GM12878 (cell line): ENCODE data around the gene SBNO2. TPM values are rescaled to one million over a fixed set of nuclear protein-coding genes. Genes with fewer than 3 reads are reported as not detected.

Source experiments
- ATAC-seq: fragments of 200-7000 bp; cut with Tn5 transposase; 3 replicates; pipeline ENCODE4 v1.9.1; 2020; ENCODE audit warnings: mild to moderate bottlenecking, moderate library complexity
- BruUV-seq: library from RNA; stranded (reverse); fragments of 400-500 nt; replicated peaks from 2 replicates; lab custom pipeline; 2021; lab: Mats Ljungman, UMichigan
- CTCF ChIA-PET: fragments of 300-600 bp; sonication (Branson Sonifier 250); formaldehyde crosslinking; extraction: SDS; loops from one replicate; lab custom pipeline; 2021; ENCODE audit warnings: inconsistent platforms; lab: Yijun Ruan, JAX
- POLR2A ChIA-PET: fragments of 350-600 bp; formaldehyde crosslinking; extraction: SDS; loops from one replicate; lab custom pipeline; 2021; ENCODE audit warnings: inconsistent platforms; lab: Charles Lee
- RAD21 ChIA-PET: fragments of 300-600 bp; sonication (Branson Sonifier 250); formaldehyde crosslinking; loops from one replicate; lab custom pipeline; 2023; ENCODE audit warnings: antibody characterized with exemption; ENCODE audit not compliant: unreplicated experiment; lab: Charles Lee
- SMC1A ChIA-PET: fragments of 300-600 bp; sonication (Branson Sonifier 250); formaldehyde crosslinking; loops from one replicate; lab custom pipeline; 2023; ENCODE audit not compliant: unreplicated experiment, uncharacterized antibody; lab: Charles Lee
- DNase-seq: peaks from one replicate; pipeline ENCODE4 v3.0.0-alpha.2; 2011; ENCODE audit warnings: low read depth, low spot score
- FAIRE-seq: peaks from 3 replicates; lab custom pipeline; 2011; peaks lifted over from hg19 to GRCh38; lab: Jason Lieb, UNC
- H2AFZ ChIP-seq: 2 replicates; pipeline ENCODE4 v1.6.0; 2011; ENCODE audit warnings: low read depth, low read length, control low read depth; ENCODE audit not compliant: control insufficient read depth
- H3K27ac ChIP-seq: 2 replicates; pipeline ENCODE4 v1.5.1; 2011; ENCODE audit warnings: control low read depth; ENCODE audit not compliant: control insufficient read depth, insufficient read depth
- H3K27me3 ChIP-seq, 2 experiments: replicated peaks in 1 of 2; 2 replicates each; pipeline versions ENCODE4 v1.6.0 to v1.6.1; 2011; ENCODE audit warnings: low read length in 1 of 2; ENCODE audit not compliant: control insufficient read depth in 2 of 2, insufficient read depth in 2 of 2
- H3K36me3 ChIP-seq, 2 experiments: 2 replicates each; pipeline ENCODE4 v1.5.1; 2011; ENCODE audit warnings: low read length in 1 of 2; ENCODE audit not compliant: control insufficient read depth in 2 of 2, insufficient read depth in 2 of 2
- H3K4me1 ChIP-seq: 2 replicates; pipeline ENCODE4 v1.6.1; 2011; ENCODE audit warnings: mild to moderate bottlenecking, low read length, moderate library complexity, mixed read lengths; ENCODE audit not compliant: control insufficient read depth, insufficient read depth
- H3K4me2 ChIP-seq: 2 replicates; pipeline ENCODE4 v1.6.0; 2011; ENCODE audit warnings: control low read depth; ENCODE audit not compliant: control insufficient read depth, insufficient read depth
- H3K4me3 ChIP-seq: fragments of 200-600 bp; sonication (generic); 2 replicates; pipeline ENCODE4 v1.5.1; 2016
- H3K79me2 ChIP-seq: 2 replicates; pipeline ENCODE4 v1.6.0; 2011; ENCODE audit warnings: low read length; ENCODE audit not compliant: control insufficient read depth, insufficient read depth
- H3K9ac ChIP-seq: 2 replicates; pipeline ENCODE4 v1.8.0; 2011; ENCODE audit warnings: low read length, control low read depth, mixed read lengths; ENCODE audit not compliant: control insufficient read depth, insufficient read depth
- H3K9me3 ChIP-seq: replicated peaks from 3 replicates; pipeline ENCODE4 v1.5.1; 2011; ENCODE audit warnings: mild to moderate bottlenecking, low read length; ENCODE audit not compliant: control insufficient read depth, insufficient read depth
- H4K20me1 ChIP-seq: 2 replicates; pipeline ENCODE4 v1.6.0; 2011; ENCODE audit not compliant: control insufficient read depth, insufficient read depth
- CBX5 ChIP-seq: sonication (generic); IDR thresholded peaks from 2 replicates; pipeline ENCODE4 v1.6.1; 2016; ENCODE audit warnings: low read depth, moderate library complexity, mild to moderate bottlenecking, inconsistent platforms
- CHD1 ChIP-seq: IDR thresholded peaks from 2 replicates; pipeline ENCODE4 v1.6.1; 2012; ENCODE audit warnings: low read depth, low read length, improper control_type of control experiment
- KAT2A ChIP-seq: conservative IDR thresholded peaks from 2 replicates; pipeline ENCODE4 v1.6.1; 2011; ENCODE audit warnings: low read depth, low read length; ENCODE audit not compliant: control insufficient read depth
- MTA2 ChIP-seq: fragments of 450-650 bp; IDR thresholded peaks from 2 replicates; pipeline ENCODE4 v1.6.1; 2016; ENCODE audit warnings: low read depth, mild to moderate bottlenecking, moderate library complexity
- POLR2A ChIP-seq: IDR thresholded peaks from 2 replicates; pipeline ENCODE4 v1.6.1; 2011; ENCODE audit warnings: low read depth, mild to moderate bottlenecking, low read length
- RBBP5 ChIP-seq: fragments of 200-600 bp; sonication (generic); conservative IDR thresholded peaks from 2 replicates; pipeline ENCODE4 v1.6.1; 2016
- TBL1XR1 ChIP-seq: IDR thresholded peaks from 2 replicates; pipeline ENCODE4 v1.6.1; 2012; ENCODE audit warnings: low read depth, low read length, improper control_type of control experiment
- ZNF274 ChIP-seq: IDR thresholded peaks from one replicate; pipeline ENCODE4 v1.8.0; 2011; ENCODE audit not compliant: insufficient read length, insufficient read depth
- ZNF384 ChIP-seq: IDR thresholded peaks from 2 replicates; pipeline ENCODE4 v1.6.1; 2012; ENCODE audit warnings: low read depth, mild to moderate bottlenecking, low read length, improper control_type of control experiment, borderline replicate concordance
- WGBS: methylation state at CpG from one replicate; pipeline ENCODE4 v1.1.6; 2016; ENCODE audit warnings: low lambda C conversion rate; ENCODE audit not compliant: insufficient replicate concordance, insufficient coverage; ENCODE audit errors: missing lambda C conversion rate; 5-methylcytosine and 5-hydroxymethylcytosine counted together
- in situ Hi-C: fragments of 300-500 bp; cut with MboI; formaldehyde crosslinking; loops from 9 replicates; pipeline ENCODE4 v1.14.3; 2018; ENCODE audit warnings: mixed read lengths
- intact Hi-C: fragments of 100-400 bp; cut with micrococcal nuclease; formaldehyde crosslinking; loops from one replicate; pipeline ENCODE4 v1.14.2; 2022; ENCODE audit not compliant: unreplicated experiment
- polyA plus RNA-seq, 11 experiments: library from polyadenylated mRNA; depleted of rRNA in 4 of 11; unstranded in 6 of 11; stranded (reverse) in 5 of 11; fragments of >200 nt; fragmentation: Nextera tagmentation in 4 of 11; fragmentation: Illumina TruSeq in 1 of 11; extraction: Ambion mirVana in 4 of 11; extraction: Trizol in 1 of 11; gene quantifications; 1 replicate in 1 of 11; 2 replicates in 10 of 11; pipeline versions ENCODE4 v1.2.1 to v1.2.3, GENCODE V29; 2011 to 2016; ENCODE audit warnings: inconsistent platforms in 2 of 11, missing spikeins in 2 of 11, low read depth in 1 of 11
- total RNA-seq, 4 experiments: library from RNA; depleted of rRNA in 3 of 4; stranded (reverse); fragments of >200 nt in 3 of 4; fragmentation: Illumina TruSeq in 1 of 4; extraction: Trizol in 1 of 4; gene quantifications; 2 replicates each; pipeline versions ENCODE4 v1.2.1 to v1.2.3, GENCODE V29; 2013 to 2021
- TF ChIP-seq, protein P1 (sequence below): fragments of 450-650 bp; IDR thresholded peaks from 2 replicates; pipeline ENCODE4 v1.6.1; 2016; ENCODE audit warnings: mild to moderate bottlenecking
- TF ChIP-seq, protein P2 (sequence below): IDR thresholded peaks from 2 replicates; pipeline ENCODE4 v1.6.1; 2012; ENCODE audit warnings: low read length, inconsistent platforms
- TF ChIP-seq, protein P3 (sequence below): fragments of 450-650 bp; IDR thresholded peaks from 2 replicates; pipeline ENCODE4 v1.6.1; 2017; ENCODE audit warnings: low read depth, mild to moderate bottlenecking, moderate library complexity

Gene SBNO2
- total and polyA plus RNA-seq, 10 of the 15 experiments (the other 5 are each of a cell fraction or from before 2014, with no cell fraction given) = 0.08 to 44.6 (median 5.4) TPM

DNA sequence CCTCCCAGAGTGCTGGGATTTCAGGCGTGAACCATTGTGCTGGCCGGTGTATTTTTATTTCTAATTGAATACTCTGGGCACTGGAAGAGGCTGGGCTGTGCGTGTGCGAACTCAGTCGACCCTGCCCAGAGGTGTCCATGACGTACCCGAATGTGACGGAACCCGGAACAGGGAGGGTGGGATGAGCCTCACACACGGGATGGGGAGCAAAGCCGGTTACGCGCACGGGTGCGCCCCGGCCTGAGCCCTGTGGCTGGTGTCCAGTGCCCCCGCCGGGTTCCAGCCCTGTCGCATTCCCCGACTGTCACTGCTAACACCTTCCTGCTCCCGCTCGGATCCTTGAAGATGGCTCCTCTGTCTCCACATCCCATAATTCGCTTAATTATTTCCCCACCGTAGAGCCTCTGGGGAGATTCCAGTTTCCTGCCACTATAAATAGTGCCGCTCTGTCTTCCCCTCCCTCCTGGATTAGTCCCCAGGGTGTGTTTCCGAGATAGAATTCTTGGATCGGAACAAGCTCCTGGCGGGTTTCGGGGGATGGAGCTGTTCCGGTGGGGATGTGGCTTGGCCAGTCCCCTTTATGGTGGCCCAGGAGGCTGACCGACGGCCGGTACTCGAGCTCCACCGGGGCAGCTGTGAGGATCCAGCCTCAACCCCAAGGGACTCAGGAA, 22.0 kb downstream of the SBNO2 start:
- intact Hi-C loops = no loop called here
- SMC1A ChIA-PET = no interaction called here
- 97% methylated on average over 35 of the region's 35 CpGs for WGBS
- no peak overlapping the region for H3K27ac ChIP-seq
- H3K9ac ChIP-seq = no peak overlapping the region
- in situ Hi-C loops = no loop called here
- no peaks in the 10 kb centered on the region for H3K27me3 ChIP-seq
- no peak for TF ChIP-seq MTA2
- no peak for TF ChIP-seq CBX5
- TF ChIP-seq RBBP5 = no peak
- TF ChIP-seq ZNF384 = no peak
- TF ChIP-seq, protein P1, sequence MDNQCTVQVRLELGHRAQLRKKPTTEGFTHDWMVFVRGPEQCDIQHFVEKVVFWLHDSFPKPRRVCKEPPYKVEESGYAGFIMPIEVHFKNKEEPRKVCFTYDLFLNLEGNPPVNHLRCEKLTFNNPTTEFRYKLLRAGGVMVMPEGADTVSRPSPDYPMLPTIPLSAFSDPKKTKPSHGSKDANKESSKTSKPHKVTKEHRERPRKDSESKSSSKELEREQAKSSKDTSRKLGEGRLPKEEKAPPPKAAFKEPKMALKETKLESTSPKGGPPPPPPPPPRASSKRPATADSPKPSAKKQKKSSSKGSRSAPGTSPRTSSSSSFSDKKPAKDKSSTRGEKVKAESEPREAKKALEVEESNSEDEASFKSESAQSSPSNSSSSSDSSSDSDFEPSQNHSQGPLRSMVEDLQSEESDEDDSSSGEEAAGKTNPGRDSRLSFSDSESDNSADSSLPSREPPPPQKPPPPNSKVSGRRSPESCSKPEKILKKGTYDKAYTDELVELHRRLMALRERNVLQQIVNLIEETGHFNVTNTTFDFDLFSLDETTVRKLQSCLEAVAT = no peak
- TF ChIP-seq ZNF274 = no peak
- no peak for TF ChIP-seq TBL1XR1
- TF ChIP-seq, protein P2, sequence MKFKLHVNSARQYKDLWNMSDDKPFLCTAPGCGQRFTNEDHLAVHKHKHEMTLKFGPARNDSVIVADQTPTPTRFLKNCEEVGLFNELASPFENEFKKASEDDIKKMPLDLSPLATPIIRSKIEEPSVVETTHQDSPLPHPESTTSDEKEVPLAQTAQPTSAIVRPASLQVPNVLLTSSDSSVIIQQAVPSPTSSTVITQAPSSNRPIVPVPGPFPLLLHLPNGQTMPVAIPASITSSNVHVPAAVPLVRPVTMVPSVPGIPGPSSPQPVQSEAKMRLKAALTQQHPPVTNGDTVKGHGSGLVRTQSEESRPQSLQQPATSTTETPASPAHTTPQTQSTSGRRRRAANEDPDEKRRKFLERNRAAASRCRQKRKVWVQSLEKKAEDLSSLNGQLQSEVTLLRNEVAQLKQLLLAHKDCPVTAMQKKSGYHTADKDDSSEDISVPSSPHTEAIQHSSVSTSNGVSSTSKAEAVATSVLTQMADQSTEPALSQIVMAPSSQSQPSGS = no peak
- no peak for TF ChIP-seq CHD1
- no peak for TF ChIP-seq KAT2A
- TF ChIP-seq, protein P3, sequence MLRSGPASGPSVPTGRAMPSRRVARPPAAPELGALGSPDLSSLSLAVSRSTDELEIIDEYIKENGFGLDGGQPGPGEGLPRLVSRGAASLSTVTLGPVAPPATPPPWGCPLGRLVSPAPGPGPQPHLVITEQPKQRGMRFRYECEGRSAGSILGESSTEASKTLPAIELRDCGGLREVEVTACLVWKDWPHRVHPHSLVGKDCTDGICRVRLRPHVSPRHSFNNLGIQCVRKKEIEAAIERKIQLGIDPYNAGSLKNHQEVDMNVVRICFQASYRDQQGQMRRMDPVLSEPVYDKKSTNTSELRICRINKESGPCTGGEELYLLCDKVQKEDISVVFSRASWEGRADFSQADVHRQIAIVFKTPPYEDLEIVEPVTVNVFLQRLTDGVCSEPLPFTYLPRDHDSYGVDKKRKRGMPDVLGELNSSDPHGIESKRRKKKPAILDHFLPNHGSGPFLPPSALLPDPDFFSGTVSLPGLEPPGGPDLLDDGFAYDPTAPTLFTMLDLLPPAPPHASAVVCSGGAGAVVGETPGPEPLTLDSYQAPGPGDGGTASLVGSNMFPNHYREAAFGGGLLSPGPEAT = no peak
- no peak for TF ChIP-seq POLR2A
- H3K36me3 ChIP-seq = peaks cover 4 to 19% of the 10 kb centered on the region in 2 experiments; a peak in 3 of 4 replicates
- no peaks in the 10 kb centered on the region for H3K79me2 ChIP-seq
- H3K4me3 ChIP-seq = no peak overlapping the region
- POLR2A ChIA-PET = no interaction called here
- no peaks in the 10 kb centered on the region; the same call in none of the 2 replicates for H4K20me1 ChIP-seq
- H2AFZ ChIP-seq = no peak overlapping the region
- CTCF ChIA-PET = no interaction called here
- FAIRE-seq = no peak
- H3K4me1 ChIP-seq = no peaks in the 10 kb centered on the region
- ATAC-seq = no peak
- H3K9me3 ChIP-seq = no peaks in the 10 kb centered on the region
- RAD21 ChIA-PET = no interaction called here
- BruUV-seq = no TSS peak
- DNase-seq = no peak
- H3K4me2 ChIP-seq = no peak overlapping the region
